Sigmoid colon (tissue), 4 donors: Measurements from ENCODE around the gene ZSCAN22.

Source experiments
- EP300 ChIP-seq, 4 donors: sonication (generic); formaldehyde crosslinking; IDR thresholded peaks; one replicate each; pipeline ENCODE4 v1.6.1; 2017; ENCODE audit warnings: antibody characterized with exemption in 4 of 4
- POLR2AphosphoS5 ChIP-seq, 4 donors: sonication (generic); formaldehyde crosslinking; IDR thresholded peaks; one replicate each; pipeline ENCODE4 v1.6.1; 2017; ENCODE audit warnings: antibody characterized with exemption in 4 of 4
- TF ChIP-seq, protein P1 (sequence below), 4 experiments: fragments of 450-650 bp in 3 of 4; fragments of 200-600 bp in 1 of 4; IDR thresholded peaks; one replicate each; pipeline ENCODE4 v1.5.1; 2016 to 2019; ENCODE audit warnings: antibody characterized with exemption in 4 of 4, mild to moderate bottlenecking in 3 of 4, moderate library complexity in 2 of 4

DNA sequence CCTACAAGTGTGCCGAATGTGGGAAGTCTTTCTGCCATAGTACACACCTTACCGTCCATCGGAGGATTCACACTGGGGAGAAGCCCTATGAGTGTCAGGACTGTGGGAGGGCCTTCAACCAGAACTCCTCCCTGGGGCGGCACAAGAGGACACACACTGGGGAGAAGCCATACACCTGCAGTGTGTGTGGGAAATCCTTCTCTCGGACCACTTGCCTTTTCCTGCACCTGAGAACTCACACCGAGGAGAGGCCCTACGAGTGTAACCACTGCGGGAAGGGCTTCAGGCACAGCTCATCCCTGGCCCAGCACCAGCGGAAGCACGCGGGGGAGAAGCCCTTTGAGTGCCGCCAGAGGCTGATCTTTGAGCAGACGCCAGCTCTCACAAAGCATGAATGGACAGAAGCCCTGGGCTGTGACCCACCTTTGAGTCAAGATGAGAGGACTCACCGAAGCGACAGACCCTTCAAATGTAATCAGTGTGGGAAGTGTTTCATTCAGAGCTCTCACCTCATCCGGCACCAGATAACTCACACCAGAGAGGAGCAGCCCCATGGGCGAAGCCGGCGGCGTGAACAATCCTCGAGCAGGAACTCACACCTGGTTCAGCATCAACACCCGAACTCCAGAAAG is 31.9 kb upstream of the ZSCAN22 start:
- TF ChIP-seq, protein P1, sequence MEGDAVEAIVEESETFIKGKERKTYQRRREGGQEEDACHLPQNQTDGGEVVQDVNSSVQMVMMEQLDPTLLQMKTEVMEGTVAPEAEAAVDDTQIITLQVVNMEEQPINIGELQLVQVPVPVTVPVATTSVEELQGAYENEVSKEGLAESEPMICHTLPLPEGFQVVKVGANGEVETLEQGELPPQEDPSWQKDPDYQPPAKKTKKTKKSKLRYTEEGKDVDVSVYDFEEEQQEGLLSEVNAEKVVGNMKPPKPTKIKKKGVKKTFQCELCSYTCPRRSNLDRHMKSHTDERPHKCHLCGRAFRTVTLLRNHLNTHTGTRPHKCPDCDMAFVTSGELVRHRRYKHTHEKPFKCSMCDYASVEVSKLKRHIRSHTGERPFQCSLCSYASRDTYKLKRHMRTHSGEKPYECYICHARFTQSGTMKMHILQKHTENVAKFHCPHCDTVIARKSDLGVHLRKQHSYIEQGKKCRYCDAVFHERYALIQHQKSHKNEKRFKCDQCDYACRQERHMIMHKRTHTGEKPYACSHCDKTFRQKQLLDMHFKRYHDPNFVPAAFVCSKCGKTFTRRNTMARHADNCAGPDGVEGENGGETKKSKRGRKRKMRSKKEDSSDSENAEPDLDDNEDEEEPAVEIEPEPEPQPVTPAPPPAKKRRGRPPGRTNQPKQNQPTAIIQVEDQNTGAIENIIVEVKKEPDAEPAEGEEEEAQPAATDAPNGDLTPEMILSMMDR (IDR thresholded peaks at IDR 0.05) = no peak
- TF ChIP-seq EP300 (IDR thresholded peaks at IDR 0.05) (no peak), POLR2AphosphoS5 (IDR thresholded peaks at IDR 0.05) (no peak)
